Central memory CD4-positive, alpha-beta T cell (primary cell): ENCODE data around the gene EXOC4.

Experiments used
- DNase-seq: peaks from one replicate; pipeline ENCODE4 v3.0.0; 2022

Gene EXOC4

DNA sequence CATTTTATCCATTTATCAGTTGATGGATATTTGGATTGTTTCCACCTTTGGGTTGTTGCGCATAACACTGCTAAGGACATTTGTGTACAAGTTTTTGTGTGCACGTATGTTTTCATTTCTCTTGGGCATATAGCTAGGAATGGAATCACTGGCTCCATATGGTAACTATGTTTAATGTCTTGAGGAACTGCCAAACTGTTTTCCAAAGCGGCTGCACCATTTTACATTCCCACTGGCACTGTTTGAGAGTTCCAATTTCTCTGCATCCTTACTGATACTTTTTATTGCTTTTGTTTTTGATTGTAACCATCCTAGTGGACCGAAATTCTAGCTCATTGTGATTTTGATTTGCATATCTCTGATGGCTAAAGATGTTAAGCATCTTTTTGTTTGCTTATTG is 118.7 kb downstream of the EXOC4 start:
- no peak for DNase-seq

DNA sequence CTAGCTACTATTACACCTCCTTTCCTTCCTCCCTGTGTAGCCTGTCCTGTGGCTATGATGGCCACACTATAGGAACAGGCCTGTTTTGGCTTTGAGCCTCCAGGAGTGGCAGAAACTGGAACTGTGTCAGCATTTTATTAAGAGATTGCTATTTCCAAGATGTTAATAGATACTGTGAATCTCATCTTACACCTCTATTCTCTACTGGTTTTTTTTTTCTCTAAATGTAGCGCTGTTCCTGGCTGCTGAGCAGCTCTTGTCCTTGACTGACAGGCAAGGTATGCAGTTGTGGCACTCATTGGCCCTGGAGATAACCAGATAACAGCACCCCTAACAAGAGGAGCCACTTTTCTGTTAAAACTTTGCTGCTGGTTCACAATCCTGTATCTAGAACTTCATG is 119.5 kb downstream of the EXOC4 start:
- no peak for DNase-seq

DNA sequence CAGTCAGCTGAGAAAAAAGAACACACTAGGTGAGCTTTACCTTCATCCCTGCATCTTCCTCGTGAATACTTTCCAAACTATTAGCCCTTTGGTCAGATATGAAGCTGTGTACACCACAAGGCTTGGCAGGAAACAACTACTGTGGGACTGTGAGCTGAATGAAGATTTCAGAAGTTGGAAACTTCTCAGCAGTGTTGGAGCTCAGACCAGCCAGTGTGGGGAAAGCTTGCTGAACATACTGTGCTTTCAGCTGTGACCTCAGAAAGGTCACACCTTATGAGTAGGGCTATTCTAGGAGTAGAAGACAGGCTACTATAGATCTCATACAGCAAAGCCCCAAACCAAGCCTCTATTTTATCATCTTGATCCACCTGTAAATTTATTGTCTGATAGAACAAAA is 123.6 kb downstream of the EXOC4 start:
- DNase-seq: no peak

DNA sequence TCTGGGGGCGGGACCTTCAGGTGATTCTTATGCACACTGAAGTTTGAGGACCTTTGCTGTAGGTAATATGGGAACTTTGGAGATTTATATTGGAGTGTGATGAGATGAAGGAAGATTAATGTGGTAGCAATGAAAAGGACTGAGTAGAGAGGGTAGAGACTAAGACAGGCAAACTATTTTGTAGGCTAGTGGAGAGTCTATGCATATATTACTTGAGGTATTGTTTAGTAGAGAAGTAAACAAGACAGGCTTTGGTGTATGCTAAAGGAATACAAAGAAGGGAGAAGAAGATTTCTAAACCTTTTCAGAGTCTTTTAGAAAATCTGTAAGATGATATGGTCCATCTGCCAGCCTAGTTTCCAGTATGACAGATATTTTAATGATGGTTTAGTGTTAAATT is 129.1 kb downstream of the EXOC4 start:
- DNase-seq: no peak

DNA sequence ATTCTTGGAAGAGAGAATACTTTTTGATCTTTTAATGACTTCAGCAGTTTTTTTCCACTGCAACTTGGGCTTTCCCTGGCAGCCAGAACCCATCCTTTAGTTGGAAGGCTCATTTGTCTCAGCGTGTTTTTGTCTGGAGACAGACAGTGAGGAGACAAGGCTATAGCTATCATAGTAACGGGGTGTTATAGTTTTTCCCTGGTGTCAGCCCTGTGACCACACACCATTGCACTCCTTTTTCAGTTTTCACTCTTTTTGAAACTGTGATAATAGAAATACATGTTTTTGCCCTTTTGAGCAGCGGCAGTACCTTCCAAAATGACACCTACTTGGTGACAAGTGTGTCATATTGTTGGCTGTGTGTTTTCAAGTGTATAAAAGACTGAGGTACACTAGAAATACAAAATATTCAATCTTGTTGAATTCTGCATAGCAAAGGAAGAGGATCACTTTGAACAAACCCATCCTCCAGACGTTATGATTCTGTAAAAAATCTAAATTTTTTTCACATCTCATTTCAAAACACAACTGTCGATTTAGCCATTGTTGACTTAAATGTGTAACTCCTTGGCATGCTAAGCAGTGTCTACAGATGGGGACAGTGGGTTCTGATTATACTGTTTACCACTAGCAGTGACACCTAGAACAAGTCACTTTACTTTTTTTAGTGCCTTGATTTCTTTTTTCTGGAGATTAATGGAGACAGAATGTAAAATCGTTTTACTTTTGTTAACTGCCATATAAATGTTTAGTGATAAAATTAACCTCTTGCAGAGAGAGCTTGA is 130.1 kb downstream of the EXOC4 start:
- DNase-seq: no peak

DNA sequence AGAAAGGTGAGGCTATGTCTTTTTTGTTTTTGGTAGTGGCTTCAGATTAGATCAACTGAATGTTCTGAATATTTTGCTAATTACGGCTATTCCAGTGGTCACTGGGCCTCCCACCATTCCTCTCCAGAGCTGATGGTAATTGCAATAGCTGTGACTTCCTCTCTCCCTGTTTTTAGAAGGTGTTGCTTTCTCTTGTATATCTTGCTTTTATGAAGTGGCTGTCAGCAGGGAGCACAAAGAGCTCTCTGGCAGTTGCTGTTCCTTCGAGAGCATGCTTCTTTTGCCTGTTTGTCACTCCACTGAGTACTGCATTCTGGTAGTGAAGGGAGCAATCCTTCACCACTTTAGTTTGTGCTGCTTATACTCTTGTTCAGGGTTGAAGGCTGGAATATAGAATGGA is 133.3 kb downstream of the EXOC4 start:
- DNase-seq: no peak

DNA sequence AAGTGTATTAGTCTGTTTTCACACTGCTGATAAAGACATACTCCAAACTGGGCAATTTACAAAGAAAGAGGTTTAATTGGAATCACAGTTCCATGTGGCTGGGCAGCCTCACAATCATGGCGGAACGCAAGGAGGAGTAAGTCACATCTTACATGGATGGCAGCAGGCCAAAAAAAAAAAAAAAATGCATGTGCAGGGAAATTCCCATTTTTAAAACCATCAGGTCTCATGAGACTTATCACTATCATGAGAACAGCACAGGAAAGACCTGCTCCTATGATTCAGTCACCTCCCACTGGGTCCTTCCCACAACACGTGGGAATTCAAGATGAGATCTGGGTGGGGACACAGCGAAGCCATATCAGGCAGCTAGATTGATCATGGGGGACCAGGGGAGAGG is 136.8 kb downstream of the EXOC4 start:
- DNase-seq: no peak

DNA sequence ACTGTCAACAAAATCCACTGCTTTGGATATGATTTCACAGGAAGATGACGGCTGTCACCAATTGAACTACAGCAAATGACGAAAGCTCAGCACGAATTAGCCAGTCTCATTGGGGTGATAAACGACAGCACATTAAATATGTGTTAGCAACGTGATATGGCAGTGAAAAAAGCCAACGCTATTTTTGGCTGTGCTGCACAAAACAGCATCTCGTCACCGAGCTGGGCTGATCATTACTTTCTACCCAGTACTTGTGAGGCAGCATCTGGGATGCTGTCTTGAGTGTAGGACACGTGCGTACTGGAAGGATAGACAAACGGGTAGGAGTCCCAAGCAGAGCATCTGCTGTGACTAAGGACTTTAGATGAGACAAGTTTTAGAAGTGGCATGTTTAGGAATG is 138.3 kb downstream of the EXOC4 start:
- no peak for DNase-seq

DNA sequence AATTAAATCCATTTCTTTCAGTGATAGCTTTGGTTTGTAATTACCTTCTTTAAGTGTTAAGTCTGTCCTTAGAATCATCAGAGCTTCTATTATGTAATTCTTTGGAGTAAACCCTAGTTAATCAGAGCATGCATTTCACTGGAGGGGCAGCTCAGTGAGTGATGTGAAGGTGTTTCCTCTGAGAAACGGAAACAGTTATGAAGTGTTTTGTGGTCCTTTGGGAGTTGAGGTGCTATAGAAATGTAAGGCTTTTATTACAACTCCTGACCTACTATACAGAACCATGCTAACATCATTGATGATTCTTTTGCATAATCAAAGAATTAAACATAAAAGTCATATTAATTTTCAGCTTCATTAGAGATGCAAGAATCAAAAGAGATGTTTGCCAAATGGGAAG is 141.5 kb downstream of the EXOC4 start:
- DNase-seq: no peak

DNA sequence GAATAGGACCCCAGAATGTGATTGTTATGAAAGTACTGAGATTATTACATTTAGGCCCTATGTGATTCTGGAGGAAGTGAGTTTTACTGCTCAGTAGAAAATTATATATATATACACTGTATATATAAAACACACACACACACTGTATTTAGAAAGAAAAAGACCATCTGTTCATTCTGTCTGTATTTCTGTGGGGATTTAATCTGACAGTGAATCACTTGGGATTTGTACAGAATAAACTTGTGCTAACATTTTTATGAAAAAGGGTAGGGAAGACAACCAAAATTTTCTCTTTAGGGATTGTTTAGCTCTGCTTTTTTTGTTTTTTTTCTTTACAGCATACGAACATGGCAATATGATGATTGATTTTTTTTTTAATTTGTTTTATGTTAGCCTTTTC is 142.7 kb downstream of the EXOC4 start:
- no peak for DNase-seq

DNA sequence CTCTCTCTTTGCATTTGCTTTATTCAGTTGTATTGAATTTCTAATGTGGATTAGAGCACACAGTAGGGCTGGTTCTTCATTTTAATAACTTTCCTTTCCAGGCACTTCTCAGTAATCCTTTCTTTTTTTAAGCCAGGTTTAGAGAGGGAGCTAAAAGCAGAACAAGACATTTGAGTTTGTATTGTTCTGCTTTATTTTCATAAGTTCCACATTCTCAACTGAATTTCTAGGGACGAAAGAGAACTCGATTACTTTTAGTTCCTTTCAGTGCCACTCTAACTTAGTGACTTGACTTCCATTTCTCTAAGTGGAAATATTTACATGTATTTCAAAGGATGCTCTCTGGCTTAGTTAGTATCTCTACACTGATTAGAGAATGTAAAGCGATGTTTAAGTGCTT is 145.6 kb downstream of the EXOC4 start:
- DNase-seq: no peak

DNA sequence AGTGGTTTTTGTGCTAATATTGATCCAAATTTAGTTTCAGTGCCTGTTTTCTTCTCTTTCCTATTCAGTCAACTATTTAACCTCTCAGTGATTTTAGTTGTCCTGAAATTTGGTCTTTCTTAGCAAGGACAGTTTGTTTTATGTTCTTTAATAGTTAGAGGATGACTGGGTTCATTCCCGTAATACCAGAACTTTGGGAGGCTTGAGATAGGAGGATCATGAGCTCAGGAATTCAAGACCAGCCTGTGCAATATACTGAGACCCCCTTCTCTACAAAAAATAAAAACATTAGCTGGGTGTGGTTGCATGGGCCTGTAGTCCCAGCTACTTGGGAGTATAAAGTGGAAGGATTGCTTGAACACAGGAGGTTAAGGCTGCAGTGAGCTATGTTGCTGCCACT is 148.3 kb downstream of the EXOC4 start:
- DNase-seq: no peak

DNA sequence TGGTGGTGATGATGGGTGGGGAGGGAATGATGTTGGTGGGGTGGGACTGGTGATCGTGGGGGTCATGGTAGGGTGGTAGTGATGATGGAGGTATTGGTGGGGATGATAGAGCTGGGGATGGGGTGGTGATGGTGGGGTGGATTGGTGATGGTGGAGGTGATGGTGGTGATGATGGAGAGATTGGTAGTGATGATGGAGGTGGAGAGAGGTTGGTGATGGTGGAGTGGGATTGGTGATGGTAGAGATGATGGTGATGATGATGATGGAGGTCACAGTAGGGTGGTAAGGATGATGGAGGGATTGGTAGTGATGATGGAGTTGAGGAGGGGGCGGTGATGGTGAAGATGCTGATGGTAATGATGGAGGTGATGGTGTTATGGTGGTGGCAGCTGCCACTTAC is 155.3 kb downstream of the EXOC4 start:
- no peak for DNase-seq

DNA sequence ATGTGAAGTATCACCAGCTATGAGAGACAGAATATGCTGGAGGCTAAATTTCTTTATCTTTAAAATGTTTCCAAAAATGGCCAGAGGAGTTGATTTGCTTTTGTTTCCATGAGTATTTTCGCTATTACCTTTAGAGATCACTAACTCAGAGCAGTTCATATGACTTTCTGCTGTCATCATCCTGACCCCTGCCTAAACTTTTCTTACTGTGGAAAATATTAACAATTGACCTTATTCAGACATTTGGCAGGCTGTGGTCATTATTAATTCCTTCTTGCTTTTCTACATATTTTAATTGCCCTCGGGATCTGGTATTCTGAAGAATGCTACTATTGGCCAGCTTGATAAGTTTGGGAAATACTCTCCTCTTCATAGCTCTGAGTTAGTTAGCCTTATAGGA is 156.5 kb downstream of the EXOC4 start:
- DNase-seq: no peak

DNA sequence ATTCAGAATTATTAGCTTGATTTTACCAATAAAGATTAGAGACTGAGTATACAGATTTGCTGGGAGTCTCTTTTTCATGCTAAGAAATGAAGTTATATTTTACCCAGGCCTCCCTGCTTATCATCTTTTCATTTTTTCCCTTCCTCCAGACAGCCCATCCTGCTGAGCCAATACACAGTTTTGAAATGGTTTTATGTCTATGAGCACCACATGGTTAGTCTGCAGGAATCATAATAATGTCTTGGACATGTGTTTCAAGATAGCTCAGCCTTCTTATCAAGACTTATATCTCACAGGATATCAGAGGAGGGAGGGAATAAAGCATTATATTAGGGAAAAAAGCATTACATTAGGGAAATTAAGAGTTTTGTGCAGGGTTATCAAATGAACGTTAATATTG is 157.1 kb downstream of the EXOC4 start:
- DNase-seq: no peak

DNA sequence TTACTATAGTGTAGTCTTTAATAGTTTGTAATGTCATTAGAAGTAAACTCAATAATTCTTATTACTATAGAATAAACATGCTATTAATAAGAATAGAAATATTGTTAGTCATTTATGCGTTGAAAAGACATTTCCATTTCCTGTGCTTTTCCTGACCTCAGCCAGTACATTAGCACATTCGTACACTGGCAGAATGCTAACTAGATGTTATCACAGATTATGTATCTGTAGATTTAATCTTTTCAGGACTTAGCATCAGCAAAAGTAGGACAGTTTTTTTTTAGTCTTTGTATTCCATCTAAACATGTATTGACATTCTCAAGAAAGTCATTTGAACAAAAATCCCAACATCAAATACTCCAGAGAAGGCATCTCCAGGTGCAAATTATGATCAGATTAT is 158.5 kb downstream of the EXOC4 start:
- no peak for DNase-seq

DNA sequence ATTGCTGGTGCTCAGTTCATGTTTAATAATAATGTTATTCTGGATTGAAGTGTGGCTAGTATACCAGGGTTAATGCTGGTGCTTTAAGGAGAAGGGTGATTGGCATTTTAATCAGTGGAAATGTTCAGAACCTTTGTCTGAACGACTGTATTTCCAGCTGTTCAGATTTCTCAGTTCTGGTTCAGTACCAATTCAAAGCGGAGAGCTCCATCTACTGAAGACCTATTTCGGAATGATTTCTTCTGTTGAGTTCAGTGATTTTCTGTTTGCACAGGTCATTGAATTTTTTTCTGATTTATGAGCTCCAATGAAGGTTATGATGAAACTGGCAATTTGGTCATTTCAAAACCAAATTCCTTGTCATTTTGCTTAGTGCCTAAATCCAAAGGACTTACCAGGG is 160.1 kb downstream of the EXOC4 start:
- no peak for DNase-seq

DNA sequence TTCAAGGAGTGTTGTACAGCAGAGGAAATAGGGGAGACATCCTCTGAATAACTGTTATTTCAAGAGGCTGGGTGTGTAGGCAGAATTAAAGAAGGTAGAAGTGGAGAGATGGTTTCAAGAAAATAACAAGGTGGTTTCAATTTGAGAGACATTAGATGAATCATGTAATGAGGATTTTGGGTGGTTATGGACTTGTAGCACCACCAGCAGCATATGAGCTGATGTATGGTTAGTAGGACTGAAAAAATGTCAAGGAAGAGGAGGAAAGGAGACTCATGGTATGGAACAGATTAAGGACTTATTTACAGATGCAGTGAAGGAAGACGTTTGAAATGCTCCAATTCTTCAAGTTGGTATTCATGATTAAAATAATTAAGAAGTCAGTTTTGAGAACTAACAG is 166.2 kb downstream of the EXOC4 start:
- DNase-seq: no peak

DNA sequence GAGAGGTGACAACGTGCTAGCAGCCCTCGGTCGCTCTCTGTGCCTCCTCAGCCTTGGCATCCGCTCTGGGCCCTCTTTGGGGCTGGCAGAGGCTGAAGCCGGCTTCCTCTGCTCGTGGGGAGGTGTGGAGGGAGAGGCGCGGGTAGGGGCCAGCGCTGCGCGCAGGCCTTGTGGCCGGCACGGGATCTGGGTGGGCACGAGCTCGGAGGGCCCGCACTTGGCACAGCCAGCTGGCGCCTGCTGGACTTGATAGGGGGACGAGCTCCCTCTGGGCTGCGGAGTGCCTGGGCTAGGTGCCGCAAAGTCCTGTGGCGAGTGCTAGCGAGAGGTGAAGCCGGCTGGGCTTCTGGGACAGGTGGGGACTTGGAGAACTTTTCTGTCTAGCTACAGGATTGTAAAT is 170.7 kb downstream of the EXOC4 start:
- DNase-seq: no peak

DNA sequence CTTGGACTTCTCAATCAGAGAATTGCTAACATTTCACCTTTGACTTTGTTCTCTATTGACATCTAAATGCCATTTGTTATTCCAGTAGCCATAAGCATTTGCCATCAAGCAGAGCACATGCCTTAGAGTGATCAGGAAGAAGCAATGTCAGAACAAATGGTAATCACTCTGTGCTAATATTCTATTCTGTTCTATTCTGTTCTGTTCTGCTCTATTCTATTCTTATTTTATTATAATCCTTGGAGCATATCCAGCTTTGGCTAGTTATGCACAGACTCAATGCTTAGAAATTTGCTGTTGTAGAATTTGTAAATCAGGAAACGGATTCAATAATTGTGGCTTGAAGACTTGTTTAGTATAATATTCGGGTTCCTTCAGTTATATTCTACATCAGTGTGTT is 175.4 kb downstream of the EXOC4 start:
- DNase-seq: no peak

DNA sequence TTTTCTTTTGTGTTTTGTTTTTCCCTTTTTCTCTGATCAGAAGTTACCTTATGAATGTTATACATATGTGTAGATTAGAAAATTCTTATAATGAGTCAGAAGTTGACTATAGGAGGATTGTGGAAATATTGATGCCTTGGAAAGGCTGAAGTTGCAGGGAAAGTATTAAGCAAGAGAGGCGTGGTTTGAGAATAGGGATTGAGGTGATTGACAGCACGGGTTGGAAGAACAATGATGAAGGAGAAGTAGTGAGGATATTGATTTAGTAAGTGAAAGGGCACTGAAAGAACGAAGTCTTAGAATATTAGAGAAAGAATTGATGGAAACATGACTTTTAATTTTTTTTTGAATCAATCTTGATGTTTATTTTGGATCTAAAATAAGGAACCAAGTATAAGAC is 176.0 kb downstream of the EXOC4 start:
- DNase-seq: no peak

DNA sequence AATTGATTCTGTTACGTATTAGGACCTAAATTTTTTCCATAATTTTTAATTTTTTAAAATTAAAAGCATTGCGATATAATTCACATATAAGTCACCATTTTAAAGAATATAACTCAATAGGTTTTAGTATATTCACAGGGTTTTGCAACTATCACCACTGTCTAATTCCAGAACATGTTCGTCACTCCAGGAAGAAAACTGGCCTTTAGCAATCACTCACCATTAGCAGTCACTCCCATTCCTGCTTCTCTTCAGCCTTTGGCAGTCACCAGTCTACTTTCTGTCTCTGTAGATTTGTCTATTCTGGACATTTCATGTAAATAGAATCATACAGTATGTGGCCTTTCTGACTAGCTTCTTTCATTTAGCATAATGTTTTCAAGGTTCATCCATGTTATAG is 176.5 kb downstream of the EXOC4 start:
- DNase-seq: no peak

DNA sequence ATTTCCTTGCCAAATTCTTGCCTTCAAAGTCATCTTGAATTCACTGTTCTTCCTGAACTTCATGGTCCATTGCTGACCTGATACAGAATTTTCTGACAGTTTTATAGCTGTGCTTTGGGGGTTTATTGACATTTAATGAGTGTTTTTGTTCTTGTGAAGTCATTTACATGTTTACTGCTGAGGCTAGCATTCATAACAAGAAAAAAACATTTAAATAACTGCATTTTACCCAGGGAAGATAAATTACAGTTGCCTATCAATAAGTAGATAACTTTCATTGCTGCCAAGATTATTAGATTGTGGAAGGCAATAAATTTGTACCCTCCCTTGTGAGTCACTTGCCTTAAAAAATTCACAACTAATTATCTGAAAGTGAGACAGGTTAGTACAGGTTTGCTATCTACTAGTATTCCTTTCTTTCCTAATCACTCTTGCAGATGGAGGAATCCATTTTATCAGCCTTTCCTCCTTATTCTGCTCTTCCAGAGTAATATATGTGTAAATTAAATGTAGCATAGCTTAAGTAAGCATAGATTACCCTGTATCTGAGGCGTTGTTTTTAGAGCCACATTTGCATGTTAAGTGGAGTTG is 178.4 kb downstream of the EXOC4 start:
- no peak for DNase-seq

DNA sequence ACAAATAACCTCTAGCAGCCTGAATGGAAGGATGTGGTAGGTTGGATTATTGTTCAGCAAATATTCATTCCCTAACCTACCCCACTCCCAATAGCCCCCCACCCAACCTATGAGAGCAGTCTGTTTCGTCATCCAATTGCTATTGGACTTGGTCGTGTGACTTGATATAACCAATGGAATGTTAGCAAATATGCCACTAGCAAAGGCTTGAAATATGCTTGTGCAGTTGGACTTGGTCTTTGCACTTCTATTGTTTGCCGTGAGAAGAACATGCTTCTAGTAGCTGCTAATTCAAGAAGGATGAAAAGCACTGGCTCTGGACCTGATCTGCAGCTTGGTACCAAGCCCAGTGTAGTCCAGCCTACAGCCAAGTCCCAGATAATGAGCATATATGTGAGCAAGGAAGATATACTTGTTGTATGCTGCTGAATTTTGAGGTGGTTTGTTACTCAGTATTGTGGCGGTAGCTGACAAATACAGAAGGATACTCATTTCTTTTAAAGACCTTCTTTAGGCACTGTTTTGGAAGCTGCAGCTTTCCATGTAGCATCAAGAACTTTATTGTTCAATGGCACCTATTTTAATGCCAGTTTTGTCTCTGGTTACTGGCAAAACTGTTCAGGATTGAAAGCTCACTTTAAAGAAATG is 180.4 kb downstream of the EXOC4 start:
- no peak for DNase-seq
